ENCODE data around the gene TMEM132E.

DNA sequence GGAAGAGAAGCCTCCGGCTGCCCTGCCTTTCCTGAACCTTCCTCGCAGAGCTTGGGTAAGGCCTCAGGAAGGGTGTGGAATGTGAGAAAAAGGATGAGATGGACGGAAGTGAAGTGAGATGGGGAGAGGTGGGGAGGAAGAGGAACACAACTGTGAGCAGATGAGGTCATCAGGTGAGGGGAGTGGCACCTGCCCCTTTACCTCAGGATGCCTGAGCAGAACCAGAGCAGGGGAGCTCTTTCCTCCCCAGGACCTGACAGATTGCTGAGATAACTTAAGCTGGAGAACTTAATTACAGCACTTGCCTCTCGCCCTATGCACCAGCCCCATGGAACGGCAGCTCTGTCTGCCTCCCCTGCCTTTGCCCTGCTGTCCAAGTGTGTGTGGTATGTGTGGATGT lies 29.8 kb downstream of the TMEM132E start:
- TF ChIP-seq POLR2A (IDR thresholded peaks at IDR 0.05; ENCODE audit: low read length) (no peak), GATA1 (IDR thresholded peaks at IDR 0.05; ENCODE audit: low read depth, low read length) (no peak)
